ENCODE measurements around the gene PHF12.

PHF12 gene

DNA sequence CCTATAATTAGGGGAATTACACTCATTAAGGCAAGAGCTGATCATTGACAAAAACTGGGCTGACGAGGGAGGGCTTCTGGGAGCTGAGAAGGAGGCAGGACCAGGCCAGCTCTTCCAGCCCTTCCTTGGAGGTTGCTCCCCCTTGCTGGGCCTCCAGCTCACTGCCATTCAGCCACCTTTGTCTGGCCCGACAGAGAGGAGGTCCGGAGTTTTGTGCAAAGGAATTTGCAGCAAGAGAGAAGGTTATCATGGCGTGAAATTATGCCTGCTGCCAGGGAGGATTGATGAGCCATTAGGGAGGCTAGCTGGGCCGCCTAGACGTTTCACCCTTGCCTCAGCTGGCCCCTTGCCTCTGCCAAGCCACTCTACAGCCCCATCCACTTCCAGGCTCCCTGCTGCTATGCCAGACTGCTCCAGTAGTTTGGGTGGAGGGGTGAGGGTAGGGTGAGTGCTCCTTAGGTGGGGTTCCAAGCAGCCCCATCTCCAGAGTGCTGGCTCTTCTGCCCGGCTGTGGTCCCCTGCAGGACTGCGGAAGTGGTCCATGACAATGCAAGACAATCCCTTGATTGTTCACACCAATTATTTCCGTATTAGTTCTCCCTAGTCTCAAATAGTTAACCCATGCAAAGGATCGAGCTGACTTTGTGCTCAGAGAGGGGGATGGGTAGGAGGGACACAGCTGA lies 17.1 kb upstream of the PHF12 start:
- no peak for DNase-seq (ENCODE audit: insufficient read length, low spot score)
- no peak for TF ChIP-seq POLR2A (IDR thresholded peaks at IDR 0.05; ENCODE audit: low read depth, low read length)
- FAIRE-seq = no peak

- no peak for TF ChIP-seq POLR2A (IDR thresholded peaks at IDR 0.05; ENCODE audit: low read depth, low read length)
- DNase-seq (ENCODE audit: insufficient read length, low spot score) = no peak
- no peak for FAIRE-seq
Measured at GRCh38 chr17:28967221-28968135, 16.2 kb upstream of the PHF12 start.

GRCh38 chr17:28963841-28964240 lies 12.5 kb upstream of the PHF12 start:
- no peak for DNase-seq (ENCODE audit: insufficient read length, low spot score)
- FAIRE-seq = no peak
- no peak for TF ChIP-seq POLR2A (IDR thresholded peaks at IDR 0.05; ENCODE audit: low read depth, low read length)

- no peak for FAIRE-seq
- no peak for TF ChIP-seq POLR2A (IDR thresholded peaks at IDR 0.05; ENCODE audit: low read depth, low read length)
- no peak for DNase-seq (ENCODE audit: insufficient read length, low spot score)
Measured at GRCh38 chr17:28963055-28963611, 11.8 kb upstream of the PHF12 start.

GRCh38 chr17:28961391-28961790 lies 10.1 kb upstream of the PHF12 start:
- no peak for TF ChIP-seq POLR2A (IDR thresholded peaks at IDR 0.05; ENCODE audit: low read depth, low read length)
- no peak for DNase-seq (ENCODE audit: insufficient read length, low spot score)
- no peak for FAIRE-seq

- no peak for DNase-seq (ENCODE audit: insufficient read length, low spot score)
- no peak for TF ChIP-seq POLR2A (IDR thresholded peaks at IDR 0.05; ENCODE audit: low read depth, low read length)
- no peak for FAIRE-seq
Measured at GRCh38 chr17:28960256-28961061, 9.1 kb upstream of the PHF12 start.

DNA sequence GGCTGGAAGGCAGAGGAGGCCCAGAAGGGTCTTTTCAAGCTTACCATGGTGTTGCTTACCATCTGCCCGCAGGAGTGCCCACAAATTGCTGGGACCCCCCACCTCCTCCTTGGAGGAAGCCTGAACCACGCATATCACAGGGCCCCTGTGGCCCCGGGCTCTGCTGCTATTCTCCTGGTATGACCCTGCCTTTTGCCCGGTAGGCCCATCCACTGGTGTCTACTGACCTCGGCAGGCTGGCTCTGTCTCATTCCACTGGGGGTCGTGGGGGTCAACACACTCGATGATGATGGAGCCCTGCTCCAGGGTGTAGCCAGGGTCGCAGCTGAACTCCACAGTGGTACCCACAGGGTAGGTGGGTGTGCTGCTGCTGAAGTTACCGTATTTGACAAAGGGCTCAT lies 8.2 kb upstream of the PHF12 start:
- TF ChIP-seq POLR2A (IDR thresholded peaks at IDR 0.05; ENCODE audit: low read depth, low read length) = no peak
- FAIRE-seq (no peak), DNase-seq (ENCODE audit: insufficient read length, low spot score) (no peak)

DNA sequence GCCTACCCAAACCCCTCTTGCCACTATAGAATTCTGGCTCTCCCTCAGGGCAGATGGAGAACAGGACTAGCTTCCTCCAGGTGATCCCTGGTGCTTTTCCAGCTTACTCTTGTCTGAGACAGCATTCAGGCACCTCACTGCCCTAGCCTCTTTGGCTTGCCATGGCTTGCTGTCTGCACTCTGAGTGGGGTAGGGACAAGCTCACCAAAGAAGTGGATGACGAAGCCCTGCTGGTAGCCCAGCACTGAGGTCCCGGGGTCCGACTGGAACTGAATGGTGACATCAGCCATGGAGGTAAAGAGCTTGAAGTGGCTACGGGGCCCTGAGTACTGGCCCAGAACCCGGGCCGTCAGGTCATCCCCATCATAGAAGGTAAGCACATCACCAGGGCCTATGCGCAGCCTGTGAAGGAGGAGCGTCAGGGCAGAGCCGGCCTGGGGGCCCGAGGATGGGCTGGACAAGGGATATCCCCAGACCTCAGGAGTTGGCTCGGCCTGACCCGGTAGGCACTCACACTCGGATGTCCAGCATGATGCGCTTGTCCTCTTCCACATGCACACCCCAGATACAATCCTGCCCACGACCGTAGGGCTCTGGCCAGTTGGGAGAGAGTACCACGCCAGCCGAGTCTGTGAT lies 7.6 kb upstream of the PHF12 start:
- 0 out of 2 replicates have a peak, but pooled peaks have one; percentile 19 for TF ChIP-seq POLR2A (IDR thresholded peaks at IDR 0.05; ENCODE audit: low read depth, low read length)
- no peak for DNase-seq (ENCODE audit: insufficient read length, low spot score)
- FAIRE-seq = no peak

GRCh38 chr17:28957992-28958355 lies 6.7 kb upstream of the PHF12 start:
- no peak for DNase-seq (ENCODE audit: insufficient read length, low spot score)
- no peak for TF ChIP-seq POLR2A (IDR thresholded peaks at IDR 0.05; ENCODE audit: low read depth, low read length)
- FAIRE-seq = no peak

- no peak for TF ChIP-seq POLR2A (IDR thresholded peaks at IDR 0.05; ENCODE audit: low read depth, low read length)
- FAIRE-seq (no peak), DNase-seq (ENCODE audit: insufficient read length, low spot score) (no peak)
Measured at GRCh38 chr17:28957277-28957991, 6.1 kb upstream of the PHF12 start.

- no peak for FAIRE-seq
- no peak for TF ChIP-seq POLR2A (IDR thresholded peaks at IDR 0.05; ENCODE audit: low read depth, low read length)
- no peak for DNase-seq (ENCODE audit: insufficient read length, low spot score)
Measured at GRCh38 chr17:28956861-28957260, 5.5 kb upstream of the PHF12 start.

DNA sequence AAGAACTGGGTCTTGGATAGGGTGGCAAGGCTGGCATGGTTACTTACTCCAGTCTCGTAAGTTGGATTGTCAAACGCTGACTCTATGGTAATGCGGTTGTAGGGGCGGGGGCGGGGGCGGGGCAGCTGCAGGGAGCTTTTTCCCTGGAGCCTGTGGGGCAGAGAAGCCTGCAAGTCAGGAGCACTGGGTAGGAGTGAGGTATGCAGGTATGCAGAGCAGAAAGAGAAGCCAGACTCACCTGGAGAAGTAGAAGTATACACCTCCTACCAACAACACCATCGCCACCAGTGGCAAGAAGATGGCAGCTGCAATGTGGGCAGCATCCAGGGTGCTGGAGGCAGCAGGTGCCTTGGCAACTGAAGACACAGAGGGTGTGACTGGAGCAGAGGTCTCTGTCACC lies 4.8 kb upstream of the PHF12 start:
- FAIRE-seq (no peak), DNase-seq (ENCODE audit: insufficient read length, low spot score) (no peak)
- no peak for TF ChIP-seq POLR2A (IDR thresholded peaks at IDR 0.05; ENCODE audit: low read depth, low read length)

- DNase-seq (ENCODE audit: insufficient read length, low spot score) (no peak), FAIRE-seq (no peak)
- TF ChIP-seq POLR2A (IDR thresholded peaks at IDR 0.05; ENCODE audit: low read depth, low read length) = no peak
Measured at GRCh38 chr17:28955408-28955807, 4.1 kb upstream of the PHF12 start.

Data from H54 (cell line).